ENCODE data around the gene PCSK7.

PCSK7 gene

DNA sequence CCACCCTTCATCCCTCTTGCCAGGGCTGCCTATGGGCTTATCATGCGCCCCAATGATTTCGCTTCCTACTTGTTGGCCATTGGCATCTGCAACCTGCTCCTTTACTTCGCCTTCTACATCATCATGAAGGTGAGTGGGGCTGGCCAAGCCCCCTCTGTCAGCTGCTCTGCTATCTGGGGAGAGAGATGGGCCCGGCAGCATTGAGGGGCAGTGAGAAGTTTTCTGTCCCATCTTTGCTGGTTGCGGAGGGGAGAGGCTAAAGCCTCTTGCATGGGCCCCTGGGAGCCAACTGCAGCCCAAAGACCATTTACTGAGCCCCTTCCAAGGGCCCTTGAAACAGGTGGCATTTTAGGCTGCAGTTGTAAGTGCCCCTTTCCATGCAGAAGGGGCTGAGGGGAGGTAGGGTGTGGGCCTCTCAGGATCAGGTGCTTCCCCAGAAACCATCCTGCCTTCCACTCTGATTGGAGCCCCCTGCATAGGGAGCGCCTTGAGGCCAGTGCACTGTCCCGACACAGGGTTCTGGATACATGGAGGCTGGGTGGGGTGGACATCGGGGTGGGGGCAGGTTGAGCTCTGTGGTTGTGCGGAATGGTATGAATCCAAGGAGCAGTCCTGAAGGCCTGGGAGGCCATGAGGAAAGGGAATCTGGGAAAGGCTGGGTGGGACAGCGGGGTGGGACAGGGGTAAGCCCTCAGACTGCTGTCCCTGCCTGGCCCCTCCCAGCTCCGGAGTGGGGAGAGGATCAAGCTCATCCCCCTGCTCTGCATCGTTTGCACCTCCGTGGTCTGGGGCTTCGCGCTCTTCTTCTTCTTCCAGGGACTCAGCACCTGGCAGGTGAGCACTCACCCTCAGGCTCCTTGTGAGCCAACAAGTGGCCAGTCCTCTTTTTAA is 38.5 kb downstream of the PCSK7 start:
- no peaks in the 10 kb centered on the region for H3K4me1 ChIP-seq (ENCODE audit: insufficient read depth, low read length)
- H3K4me3 ChIP-seq (ENCODE audit: low read length) = no peak overlapping the region
- H2AFZ ChIP-seq (ENCODE audit: low read depth, low read length) = no peak overlapping the region
- H3K9me3 ChIP-seq (ENCODE audit: low read length) = no peaks in the 10 kb centered on the region
- H3K36me3 ChIP-seq (ENCODE audit: insufficient read depth, low read length) = peaks cover 25% of the 10 kb centered on the region
- no peaks in the 10 kb centered on the region for H3K27me3 ChIP-seq (ENCODE audit: insufficient read depth, low read length)

DNA sequence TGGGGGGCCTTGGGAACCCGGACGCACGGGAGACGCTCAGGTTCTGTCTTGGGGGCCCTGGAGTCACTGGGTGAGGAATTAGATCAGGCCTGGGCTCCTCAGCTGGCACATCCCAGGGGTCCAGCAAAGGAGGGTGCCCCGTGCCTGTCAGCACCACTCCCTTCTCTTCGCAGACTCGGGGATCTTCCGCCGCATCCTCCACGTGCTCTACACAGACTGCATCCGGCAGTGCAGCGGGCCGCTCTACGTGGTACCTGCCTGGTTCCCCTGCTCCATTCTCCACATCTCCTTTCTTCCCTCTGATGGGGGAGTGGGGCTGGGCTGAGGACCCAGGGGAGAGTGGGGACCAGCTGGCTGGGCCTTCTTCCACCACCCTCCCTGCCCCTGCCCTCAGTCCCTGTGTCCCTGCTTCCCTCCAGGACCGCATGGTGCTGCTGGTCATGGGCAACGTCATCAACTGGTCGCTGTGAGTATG is 39.4 kb downstream of the PCSK7 start:
- H3K9me3 ChIP-seq (ENCODE audit: low read length) = no peaks in the 10 kb centered on the region
- H3K4me3 ChIP-seq (ENCODE audit: low read length) = no peak overlapping the region
- peaks cover 28% of the 10 kb centered on the region for H3K36me3 ChIP-seq (ENCODE audit: insufficient read depth, low read length)
- no peaks in the 10 kb centered on the region for H3K4me1 ChIP-seq (ENCODE audit: insufficient read depth, low read length)
- H3K27me3 ChIP-seq (ENCODE audit: insufficient read depth, low read length) = no peaks in the 10 kb centered on the region
- no peak overlapping the region for H2AFZ ChIP-seq (ENCODE audit: low read depth, low read length)

DNA sequence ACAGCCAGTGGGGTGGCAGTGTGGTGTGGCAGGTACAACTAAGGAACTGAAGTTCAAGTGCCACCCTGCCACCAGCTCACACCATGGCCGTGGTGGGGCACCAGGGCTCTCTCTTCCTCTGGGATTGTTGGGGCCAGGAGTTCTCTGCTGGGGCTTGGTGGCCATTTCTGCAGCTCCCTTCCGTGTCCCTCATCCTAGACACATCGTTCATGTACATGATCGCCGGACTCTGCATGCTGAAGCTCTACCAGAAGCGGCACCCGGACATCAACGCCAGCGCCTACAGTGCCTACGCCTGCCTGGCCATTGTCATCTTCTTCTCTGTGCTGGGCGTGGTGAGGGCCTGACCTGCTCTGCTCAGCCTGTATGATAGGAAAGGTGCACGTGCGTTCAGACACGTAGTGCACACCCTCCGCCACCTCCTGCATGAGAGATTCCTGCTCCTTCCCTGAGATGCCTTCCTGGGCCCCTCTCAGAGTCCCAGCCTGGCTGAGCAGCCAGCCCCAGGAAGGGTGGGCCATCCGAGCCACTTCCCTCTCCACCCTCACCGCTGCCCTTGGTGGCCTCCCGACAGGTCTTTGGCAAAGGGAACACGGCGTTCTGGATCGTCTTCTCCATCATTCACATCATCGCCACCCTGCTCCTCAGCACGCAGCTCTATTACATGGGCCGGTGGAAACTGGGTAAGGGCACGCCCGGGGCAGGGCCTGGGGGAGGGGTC is 40.0 kb downstream of the PCSK7 start:
- H3K36me3 ChIP-seq (ENCODE audit: insufficient read depth, low read length) = peaks cover 28% of the 10 kb centered on the region
- no peaks in the 10 kb centered on the region for H3K4me1 ChIP-seq (ENCODE audit: insufficient read depth, low read length)
- H3K4me3 ChIP-seq (ENCODE audit: low read length) = no peak overlapping the region
- no peaks in the 10 kb centered on the region for H3K9me3 ChIP-seq (ENCODE audit: low read length)
- no peak overlapping the region for H2AFZ ChIP-seq (ENCODE audit: low read depth, low read length)
- no peaks in the 10 kb centered on the region for H3K27me3 ChIP-seq (ENCODE audit: insufficient read depth, low read length)

DNA sequence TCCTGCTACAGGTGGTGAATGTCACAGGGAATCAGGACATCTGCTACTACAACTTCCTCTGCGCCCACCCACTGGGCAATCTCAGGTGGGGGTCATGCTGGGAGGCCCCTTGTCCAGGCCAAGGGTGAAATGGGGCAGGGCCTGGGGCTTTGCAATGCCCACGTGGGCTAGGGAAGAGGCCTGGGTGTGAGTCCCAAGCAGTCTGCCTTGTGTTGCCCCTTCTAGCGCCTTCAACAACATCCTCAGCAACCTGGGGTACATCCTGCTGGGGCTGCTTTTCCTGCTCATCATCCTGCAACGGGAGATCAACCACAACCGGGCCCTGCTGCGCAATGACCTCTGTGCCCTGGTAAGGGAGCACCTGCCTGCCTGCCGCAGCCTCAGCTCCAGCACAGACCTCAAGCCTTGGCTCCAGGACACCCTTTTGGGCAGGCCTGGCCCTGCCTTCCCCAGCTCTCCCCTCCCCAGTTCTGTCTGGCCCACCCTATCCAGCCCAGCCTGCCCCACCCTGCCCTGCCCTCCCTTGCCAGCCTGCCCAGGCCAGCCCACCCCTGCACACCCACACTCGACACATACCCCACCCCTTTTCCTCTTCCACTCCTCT is 41.8 kb downstream of the PCSK7 start:
- no peaks in the 10 kb centered on the region for H3K27me3 ChIP-seq (ENCODE audit: insufficient read depth, low read length)
- no peak overlapping the region for H2AFZ ChIP-seq (ENCODE audit: low read depth, low read length)
- no peaks in the 10 kb centered on the region for H3K4me1 ChIP-seq (ENCODE audit: insufficient read depth, low read length)
- H3K9me3 ChIP-seq (ENCODE audit: low read length) = no peaks in the 10 kb centered on the region
- H3K4me3 ChIP-seq (ENCODE audit: low read length) = no peak overlapping the region
- H3K36me3 ChIP-seq (ENCODE audit: insufficient read depth, low read length) = peaks cover 24% of the 10 kb centered on the region

DNA sequence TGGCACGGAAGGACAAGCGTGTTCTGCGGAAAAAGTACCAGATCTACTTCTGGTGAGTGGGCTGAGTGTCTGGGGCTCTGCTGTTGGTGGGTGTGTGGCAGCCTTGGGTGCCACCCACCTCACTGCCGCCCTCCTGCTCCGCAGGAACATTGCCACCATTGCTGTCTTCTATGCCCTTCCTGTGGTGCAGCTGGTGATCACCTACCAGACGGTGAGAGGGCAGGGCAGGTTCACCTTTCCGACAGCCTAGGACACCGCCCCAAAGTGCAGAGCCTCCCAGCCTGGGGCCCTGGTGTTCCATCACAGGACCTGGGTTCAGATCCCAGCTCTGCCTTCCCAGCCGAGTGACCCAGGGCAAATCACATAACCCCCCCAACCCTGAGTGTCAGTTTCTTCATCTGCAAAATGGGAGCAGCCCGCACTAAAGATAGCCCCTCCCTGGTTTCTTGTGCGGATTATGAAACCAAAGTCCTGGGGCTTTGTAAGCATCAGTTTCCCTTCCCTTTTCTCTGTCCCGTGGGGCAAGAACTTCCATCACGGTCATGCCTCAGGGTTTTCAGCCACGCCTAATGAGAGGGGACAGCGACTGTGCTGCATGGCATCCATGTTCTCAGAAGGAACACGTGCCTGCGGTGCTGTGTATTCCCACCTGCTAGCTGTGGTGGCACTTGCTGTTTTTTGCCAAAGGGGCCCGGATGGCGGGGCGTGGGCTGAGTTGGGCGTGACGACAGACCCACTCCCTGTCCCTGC is 42.5 kb downstream of the PCSK7 start:
- no peak overlapping the region for H2AFZ ChIP-seq (ENCODE audit: low read depth, low read length)
- H3K4me1 ChIP-seq (ENCODE audit: insufficient read depth, low read length) = no peaks in the 10 kb centered on the region
- H3K9me3 ChIP-seq (ENCODE audit: low read length) = no peaks in the 10 kb centered on the region
- H3K4me3 ChIP-seq (ENCODE audit: low read length) = no peak overlapping the region
- peaks cover 24% of the 10 kb centered on the region for H3K36me3 ChIP-seq (ENCODE audit: insufficient read depth, low read length)
- H3K27me3 ChIP-seq (ENCODE audit: insufficient read depth, low read length) = no peaks in the 10 kb centered on the region

DNA sequence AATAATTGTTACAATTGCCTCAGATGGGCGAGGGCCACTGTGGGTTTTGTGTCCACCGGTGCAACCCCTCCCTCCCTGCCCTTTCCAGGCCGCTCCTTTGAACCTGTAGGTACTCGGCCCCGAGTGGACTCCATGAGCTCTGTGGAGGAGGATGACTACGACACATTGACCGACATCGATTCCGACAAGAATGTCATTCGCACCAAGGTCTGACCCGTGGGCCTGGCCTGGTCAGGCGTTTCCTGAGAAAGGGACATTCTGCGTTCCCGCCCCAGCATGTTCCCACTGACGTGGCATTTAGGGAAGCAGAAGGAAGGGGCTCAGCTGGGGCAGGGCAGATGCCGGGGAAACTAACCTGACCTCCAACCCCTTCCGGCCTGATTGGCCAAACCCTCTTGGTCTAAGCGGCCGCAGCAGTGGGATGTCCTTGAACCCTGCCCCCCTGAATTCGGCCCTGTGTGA is 43.2 kb downstream of the PCSK7 start:
- Histone ChIP-seq H3K36me3 (ENCODE audit: insufficient read depth, low read length) (peaks cover 26% of the 10 kb centered on the region), H3K27me3 (ENCODE audit: insufficient read depth, low read length) (no peaks in the 10 kb centered on the region), H3K4me3 (ENCODE audit: low read length) (no peak overlapping the region), H3K9me3 (ENCODE audit: low read length) (no peaks in the 10 kb centered on the region), H3K4me1 (ENCODE audit: insufficient read depth, low read length) (no peaks in the 10 kb centered on the region), H2AFZ (ENCODE audit: low read depth, low read length) (no peak overlapping the region)

DNA sequence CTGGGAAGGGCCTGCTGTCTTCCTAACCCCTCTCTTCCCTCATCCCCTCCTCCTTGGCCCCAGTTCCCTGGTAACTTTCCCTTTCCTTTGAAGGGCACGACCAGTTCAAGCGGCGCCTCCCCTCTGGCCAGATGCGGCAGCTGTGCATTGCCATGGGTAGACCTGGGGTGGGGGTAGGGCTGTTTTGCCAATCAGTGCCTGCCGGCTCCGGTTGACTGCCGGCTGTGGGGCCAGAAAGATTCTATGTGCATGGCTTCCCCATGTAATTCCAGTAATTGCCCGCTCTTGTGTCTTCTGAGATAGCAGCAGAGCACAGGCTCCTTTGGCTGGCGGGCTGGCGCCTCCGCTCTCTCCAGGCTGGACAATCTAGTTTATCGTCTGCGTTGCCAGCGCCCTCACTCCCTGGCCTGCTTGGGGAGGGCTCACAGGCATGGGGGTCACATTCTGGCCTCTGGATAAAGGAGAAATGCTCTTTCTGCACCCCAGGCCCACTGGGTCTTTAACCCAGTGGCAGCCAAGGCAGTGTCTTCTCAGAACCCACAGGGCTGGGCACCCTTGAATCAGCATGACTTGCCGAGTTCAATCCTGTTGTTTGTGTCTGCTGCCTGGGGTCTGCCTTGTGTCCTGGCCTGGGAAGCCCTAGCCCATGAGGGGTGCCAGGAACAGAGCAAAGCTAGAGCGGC is 43.9 kb downstream of the PCSK7 start:
- Histone ChIP-seq H3K36me3 (ENCODE audit: insufficient read depth, low read length) (peaks cover 24% of the 10 kb centered on the region), H3K9me3 (ENCODE audit: low read length) (no peaks in the 10 kb centered on the region), H3K4me3 (ENCODE audit: low read length) (no peak overlapping the region), H3K27me3 (ENCODE audit: insufficient read depth, low read length) (no peaks in the 10 kb centered on the region), H3K4me1 (ENCODE audit: insufficient read depth, low read length) (no peaks in the 10 kb centered on the region), H2AFZ (ENCODE audit: low read depth, low read length) (no peak overlapping the region)

DNA sequence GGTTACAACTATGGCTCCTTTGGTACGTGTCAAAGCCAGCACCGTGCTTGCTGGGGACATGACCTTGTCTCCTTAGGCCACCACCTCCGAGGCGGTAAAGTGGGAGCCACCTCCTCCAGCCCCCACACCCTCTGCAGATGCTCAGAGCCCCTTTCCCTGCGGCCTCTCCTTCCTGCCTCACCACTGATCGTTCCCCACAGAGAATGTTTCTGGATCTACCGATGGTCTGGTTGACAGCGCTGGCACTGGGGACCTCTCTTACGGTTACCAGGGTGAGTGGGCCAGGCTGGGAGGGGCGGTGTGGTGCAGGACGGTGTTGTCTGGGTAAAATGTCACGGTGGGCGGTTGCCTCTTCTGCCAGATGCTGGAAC is 44.5 kb downstream of the PCSK7 start:
- H3K9me3 ChIP-seq (ENCODE audit: low read length) = no peaks in the 10 kb centered on the region
- no peak overlapping the region for H2AFZ ChIP-seq (ENCODE audit: low read depth, low read length)
- H3K27me3 ChIP-seq (ENCODE audit: insufficient read depth, low read length) = no peaks in the 10 kb centered on the region
- H3K4me3 ChIP-seq (ENCODE audit: low read length) = no peak overlapping the region
- H3K36me3 ChIP-seq (ENCODE audit: insufficient read depth, low read length) = peaks cover 26% of the 10 kb centered on the region
- H3K4me1 ChIP-seq (ENCODE audit: insufficient read depth, low read length) = no peaks in the 10 kb centered on the region

DNA sequence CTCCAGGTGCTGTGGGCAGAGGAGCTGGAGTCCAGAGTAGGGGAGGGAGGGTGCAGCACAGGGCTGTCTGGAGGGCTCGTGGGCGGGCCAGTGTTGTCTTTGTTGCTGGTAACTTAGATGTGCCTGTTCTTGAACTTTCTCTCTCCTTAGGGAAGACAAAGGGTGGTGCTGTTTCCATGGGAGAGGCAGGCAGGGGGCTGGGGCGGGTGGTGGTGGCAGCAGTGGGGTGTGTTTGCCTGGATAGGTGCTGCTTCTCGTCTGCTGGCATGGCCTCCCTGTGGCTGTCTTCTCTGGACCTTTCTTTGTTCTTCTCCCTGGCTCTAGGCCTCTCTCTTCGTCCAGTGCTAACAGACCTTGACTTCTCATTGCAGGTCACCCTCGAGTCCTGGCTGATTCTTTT is 44.9 kb downstream of the PCSK7 start:
- H3K36me3 ChIP-seq (ENCODE audit: insufficient read depth, low read length) = peaks cover 24% of the 10 kb centered on the region

DNA sequence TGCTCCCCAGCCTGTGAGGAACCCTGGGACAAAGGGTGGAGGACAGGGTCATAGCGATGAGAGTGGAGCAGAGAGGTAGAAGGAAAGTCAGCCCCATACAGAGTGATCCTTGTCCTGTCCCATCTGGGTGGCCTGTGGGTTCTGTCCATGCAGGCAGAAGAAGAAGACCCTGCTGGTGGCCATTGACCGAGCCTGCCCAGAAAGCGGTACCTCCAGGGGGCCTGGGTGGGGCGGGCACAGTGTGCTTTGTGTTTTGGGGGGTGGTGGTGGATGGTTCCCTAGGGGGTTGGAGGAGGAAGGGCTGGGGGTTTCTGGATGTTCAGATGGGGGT is 45.5 kb downstream of the PCSK7 start:
- H3K9me3 ChIP-seq (ENCODE audit: low read length) = no peaks in the 10 kb centered on the region
- H3K27me3 ChIP-seq (ENCODE audit: insufficient read depth, low read length) = no peaks in the 10 kb centered on the region
- H3K36me3 ChIP-seq (ENCODE audit: insufficient read depth, low read length) = peaks cover 21% of the 10 kb centered on the region
- H3K4me1 ChIP-seq (ENCODE audit: insufficient read depth, low read length) = no peaks in the 10 kb centered on the region
- H2AFZ ChIP-seq (ENCODE audit: low read depth, low read length) = no peak overlapping the region
- no peak overlapping the region for H3K4me3 ChIP-seq (ENCODE audit: low read length)

More for the DNA sequence above, 44.9 kb downstream of the PCSK7 start:
- no peaks in the 10 kb centered on the region for H3K9me3 ChIP-seq (ENCODE audit: low read length)
- H2AFZ ChIP-seq (ENCODE audit: low read depth, low read length) = no peak overlapping the region
- H3K4me3 ChIP-seq (ENCODE audit: low read length) = no peak overlapping the region
- H3K4me1 ChIP-seq (ENCODE audit: insufficient read depth, low read length) = no peaks in the 10 kb centered on the region
- H3K27me3 ChIP-seq (ENCODE audit: insufficient read depth, low read length) = no peaks in the 10 kb centered on the region

DNA sequence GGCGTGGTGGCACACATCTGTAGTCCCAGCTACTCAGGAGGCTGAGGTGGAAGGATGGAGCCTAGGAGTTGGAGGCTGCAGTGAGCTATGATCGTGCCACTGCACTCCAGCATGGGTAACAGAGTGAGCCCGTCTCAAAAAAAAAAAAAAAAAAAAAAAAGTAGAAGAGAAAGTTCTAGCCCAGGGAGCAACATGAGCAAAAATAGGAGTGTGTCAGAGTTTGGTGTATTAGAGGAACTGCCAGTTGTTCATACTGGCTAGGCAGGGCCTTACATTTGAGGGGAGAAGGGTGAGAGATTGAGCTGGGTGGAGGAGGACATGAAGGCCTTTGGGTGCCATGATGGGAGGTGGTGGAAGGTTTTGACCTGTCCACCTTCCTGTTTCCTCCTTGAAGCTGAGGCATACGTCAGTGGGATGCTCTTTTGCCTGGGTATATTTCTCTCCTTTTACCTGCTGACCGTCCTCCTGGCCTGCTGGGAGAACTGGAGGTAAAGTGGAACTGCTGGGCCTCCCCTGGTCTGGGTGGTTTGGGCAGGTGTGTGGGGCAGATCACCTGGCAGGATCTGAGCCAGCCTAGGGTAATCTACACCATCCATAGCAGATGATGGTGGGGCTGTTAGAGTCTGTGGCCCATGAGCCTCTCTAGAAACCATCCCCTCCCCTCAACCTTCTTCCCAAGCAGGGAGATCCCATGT is 46.0 kb downstream of the PCSK7 start:
- H3K9me3 ChIP-seq (ENCODE audit: low read length) = no peaks in the 10 kb centered on the region
- H3K4me1 ChIP-seq (ENCODE audit: insufficient read depth, low read length) = no peaks in the 10 kb centered on the region
- no peaks in the 10 kb centered on the region for H3K27me3 ChIP-seq (ENCODE audit: insufficient read depth, low read length)
- peaks cover 21% of the 10 kb centered on the region for H3K36me3 ChIP-seq (ENCODE audit: insufficient read depth, low read length)
- no peak overlapping the region for H2AFZ ChIP-seq (ENCODE audit: low read depth, low read length)
- no peak overlapping the region for H3K4me3 ChIP-seq (ENCODE audit: low read length)
